HG02981 (cell line): ENCODE results near the gene PRADC1.
"Not testable (repeated sequence)": the region's sequence is repeated elsewhere in the genome, so short reads cannot be mapped to it uniquely, and the experiment has no call there.

Source experiments
- ATAC-seq: cut with Tn5 transposase; IDR thresholded peaks from one replicate; pipeline ENCODE4 v1.9.1; 2021; ENCODE audit warnings: mild to moderate bottlenecking, moderate library complexity; ENCODE audit not compliant: unreplicated experiment

The PRADC1 gene

DNA sequence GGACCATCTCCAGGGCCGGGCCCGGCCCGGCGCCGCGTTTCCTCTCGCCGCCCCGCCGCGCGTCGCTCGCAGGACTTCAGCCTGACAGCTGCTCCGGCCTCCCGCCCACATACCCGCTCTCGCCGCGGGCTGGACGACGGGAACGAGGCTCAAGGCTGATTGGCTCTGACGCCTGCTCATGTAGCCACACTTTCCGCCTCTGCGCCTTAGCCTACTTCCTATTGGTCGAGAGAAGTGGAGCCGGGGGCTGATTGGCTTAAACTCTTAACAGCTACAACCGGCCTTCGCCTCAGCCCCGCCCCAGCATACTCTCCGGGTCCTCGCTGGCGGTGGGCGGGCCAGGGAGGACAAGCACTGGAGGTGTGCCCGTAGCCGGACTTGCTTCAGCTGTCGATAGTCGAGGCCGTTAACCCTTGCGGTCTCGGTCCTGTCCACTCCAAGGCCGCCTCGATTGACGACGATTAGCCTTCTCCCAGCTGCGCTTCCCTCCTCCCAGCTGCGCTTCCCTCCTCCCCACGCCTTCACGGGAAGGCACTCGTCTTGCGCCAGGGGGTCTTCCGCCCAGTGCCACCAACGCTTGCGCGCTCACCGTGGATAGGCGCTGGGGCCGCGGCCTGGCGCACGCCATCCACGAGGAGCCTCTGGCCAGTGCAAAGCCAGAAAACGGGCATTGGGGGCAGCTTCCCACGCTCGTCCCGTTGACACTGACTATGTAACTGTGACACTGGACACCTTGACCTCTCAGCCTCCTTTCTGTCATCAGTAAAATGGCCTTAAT lies at the start of gene PRADC1:
Gene PRADC1 (minus strand): TSS at position 86 of the 778 bp plus-strand sequence. CDS start 79 bp downstream, at position 7.
- peak; percentile 92 for ATAC-seq

DNA sequence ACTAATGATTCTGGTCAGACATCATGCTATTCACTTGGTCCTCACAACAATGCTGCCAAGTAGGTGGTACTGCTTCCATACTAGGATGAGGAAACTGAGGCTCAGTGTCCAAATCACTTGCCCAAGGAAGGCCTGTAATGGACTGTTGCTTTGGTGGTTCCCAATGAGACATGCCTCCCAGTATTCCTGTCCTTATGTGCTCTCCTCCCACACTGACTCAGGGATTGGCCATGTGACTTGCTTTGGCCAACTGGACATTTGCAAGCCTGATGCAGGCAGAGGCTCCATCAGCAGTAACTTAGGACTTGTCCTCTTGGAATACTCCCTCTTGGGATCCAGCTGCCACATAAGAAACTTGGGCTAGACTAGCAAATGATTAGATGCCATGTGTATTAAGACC lies 48.2 kb upstream of the PRADC1 start:
- no peak for ATAC-seq

DNA sequence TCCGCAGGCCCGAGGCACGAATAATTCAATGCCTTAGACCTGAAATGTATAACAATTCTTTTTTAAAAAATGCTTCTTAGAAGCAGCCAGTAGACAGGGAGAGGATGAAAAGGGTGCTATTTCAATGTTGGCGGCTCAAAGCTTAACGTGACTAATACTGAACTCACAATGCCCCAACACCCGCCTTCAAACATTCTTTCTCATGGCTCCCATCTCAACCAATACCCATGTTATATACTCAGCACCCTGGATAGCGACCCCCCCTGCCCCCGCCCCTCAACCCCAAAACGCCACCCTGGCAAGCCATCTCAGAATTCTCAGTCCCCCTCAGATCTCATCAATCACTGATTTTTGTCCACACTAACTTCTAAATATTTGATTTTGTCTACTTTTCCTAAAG lies 46.8 kb upstream of the PRADC1 start:
- ATAC-seq, result no peak

DNA sequence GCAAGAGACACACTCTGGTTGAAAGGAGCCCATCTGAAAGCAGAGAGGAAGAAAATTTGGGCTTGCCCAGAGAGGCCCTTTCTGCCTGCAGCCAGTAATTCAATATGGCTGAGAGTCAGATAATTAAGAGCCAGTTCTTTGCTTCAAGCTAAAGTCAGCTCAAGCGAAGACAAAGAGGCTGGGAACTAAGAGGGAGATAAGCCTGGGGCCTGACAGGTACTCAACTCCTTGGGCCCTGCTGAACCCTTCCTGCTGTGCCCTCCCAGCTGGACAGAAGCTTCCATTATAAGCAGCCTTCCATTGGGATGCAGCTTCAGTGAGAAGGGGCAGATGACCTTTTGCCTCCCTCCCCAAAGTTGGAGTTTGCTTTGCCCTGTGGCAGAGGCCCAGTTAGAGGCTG lies 39.2 kb upstream of the PRADC1 start:
- no peak for ATAC-seq

DNA sequence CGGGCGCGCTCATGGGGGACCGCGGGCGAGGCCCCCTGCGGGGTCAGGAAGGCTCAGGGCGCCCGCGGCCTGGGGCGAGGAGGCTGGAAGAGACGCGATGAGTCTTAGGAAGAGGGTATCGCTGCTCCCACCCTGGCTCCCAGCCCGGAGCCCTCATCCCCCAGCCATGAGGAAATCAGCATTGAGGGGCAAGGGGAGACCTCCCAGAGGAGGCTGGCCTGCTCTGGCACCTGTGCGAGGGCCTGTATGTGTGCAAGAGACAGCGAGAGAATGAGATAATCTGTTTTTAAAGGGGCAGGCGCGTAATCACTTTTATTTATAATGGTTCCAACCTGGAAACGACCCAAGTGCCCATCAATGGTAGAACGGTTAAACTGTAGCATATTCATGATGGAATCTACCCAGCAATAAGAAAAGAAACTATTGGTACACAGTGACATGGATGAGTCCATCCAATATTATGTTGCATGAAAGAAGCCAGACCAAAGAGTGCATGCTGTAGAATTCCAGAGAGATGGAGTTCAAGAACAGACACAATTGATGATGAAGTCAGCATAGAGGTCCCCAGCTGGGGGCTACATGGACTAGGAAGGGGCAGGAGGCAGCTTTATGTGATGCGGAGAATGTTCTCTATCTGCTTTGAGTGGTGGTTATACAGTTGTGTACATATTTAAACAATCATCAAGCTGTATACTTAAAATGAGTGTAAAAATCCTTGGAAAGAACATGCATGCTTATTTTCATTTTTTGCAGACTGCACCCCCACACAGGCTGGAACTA lies 36.8 kb upstream of the PRADC1 start:
- no peak for ATAC-seq

DNA sequence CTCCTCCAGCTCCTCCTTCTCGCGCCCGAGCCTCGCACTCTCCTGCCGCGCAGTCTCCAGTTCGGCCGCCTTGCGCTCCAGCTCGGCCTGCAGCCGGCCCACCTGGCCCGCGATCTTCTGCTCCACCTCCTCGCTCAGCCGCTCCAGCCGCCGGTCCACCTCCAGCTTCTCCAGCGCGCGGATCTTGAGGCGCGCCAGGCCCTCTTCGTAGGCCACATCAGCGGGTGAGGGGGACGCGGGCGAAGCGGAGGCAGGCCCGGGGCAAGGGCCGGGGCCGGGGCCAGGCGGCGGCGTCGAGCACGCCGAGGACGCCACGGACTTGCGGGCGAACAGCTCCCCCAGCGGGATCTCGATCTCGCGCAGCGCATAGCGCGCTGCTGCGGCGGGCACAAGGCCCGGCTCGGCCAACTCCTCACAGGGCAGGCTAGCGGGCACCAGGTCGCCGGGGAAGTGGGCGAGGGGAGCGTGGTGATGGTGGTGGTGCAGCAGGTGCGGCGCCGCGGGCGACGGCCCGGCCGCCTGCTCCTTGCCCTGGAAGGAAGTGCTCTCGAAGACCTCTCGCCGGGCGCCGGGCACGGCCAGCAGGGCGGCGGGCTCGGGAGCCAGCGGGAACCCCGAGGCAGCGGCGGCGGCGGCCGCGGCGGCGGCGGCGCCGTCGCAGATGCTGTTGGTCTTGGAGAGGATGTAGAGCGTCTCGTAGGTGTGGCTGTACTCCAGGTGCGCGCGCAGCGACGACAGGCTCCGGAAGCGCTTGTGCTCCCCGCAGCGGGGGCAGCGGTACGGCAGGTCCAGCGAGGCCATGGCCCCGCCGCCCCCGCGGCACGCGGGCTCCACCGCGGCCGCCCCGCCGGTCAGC lies 36.0 kb upstream of the PRADC1 start:
- ATAC-seq, result peak; percentile 58

DNA sequence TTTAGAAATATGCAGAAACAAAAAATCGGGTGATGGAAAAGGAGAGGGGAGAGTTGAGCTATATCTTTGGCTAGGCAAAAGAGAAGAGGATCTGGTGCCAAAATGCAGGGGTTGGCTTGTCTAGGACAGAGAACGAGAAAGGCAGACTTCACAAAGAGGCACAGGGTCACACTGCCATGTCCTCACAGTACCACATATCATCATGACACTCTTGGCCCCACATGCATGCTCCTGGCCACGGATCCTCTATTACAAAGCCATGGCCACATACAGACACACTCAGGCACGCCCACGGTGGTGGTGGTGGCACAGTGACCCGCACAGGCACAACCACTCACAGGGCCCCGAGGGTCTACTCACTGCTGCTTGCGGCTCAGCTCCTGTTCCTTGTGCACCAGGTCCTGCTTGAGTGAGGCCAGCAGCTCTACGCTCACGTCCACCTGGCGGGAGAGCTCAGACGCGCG lies 35.4 kb upstream of the PRADC1 start:
- ATAC-seq, result no peak

DNA sequence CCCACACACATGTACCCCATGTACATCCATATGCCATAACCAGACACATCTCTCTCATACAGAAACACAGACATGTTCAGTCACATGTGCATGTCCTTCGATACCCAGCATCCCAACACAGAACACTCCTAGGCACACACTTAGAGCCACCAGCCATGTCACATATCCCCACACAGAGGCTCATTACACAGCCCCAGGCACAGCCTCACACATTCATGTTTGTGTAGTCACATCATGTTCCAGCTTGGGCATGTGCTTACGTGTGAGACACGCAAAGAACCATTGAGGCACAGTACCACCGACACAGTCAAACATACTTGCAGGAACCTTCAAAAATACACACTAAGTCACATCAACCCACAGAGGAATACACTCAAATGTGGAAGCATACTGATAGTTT lies 34.0 kb upstream of the PRADC1 start:
- ATAC-seq, result no peak

DNA sequence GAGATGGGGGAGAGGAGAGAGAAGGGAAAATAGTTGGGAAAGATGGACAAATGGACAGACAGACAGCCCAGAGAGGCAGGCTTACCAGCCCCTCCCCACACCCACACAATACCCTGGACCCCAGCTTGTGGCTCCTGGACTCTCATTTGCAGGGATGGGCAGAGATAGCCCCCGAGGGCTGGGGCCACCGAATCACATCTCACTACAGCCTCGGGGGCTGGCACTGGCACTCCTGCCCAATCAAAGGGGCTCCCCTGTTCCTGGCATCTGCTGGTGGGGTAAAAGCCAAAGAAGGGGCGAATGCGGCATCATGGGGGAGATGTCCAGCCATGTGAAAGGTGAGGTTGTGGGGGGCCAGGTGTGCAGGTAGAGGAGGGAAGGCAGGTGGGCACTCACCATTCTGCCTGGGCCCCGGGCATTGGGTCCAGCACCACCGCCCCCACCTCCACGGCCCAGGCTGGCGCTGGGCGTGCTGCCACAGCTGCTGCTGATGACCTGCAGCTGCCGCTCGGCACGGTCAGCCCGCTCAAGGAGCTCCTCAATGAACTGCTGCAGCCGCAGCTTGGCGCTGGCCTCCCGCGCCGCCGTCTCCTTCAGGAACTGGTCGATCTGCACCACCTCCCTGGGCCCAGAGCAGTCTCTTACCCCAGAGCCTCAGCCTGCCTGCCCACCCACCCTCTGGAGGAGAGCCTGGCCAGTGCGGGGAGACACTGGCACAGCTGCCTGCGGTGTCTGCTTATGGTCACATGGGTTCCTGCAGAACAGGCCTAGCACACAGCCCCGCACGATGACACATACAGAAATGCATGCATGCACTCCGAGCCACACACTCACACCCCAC lies 33.2 kb upstream of the PRADC1 start:
- ATAC-seq, result no peak

DNA sequence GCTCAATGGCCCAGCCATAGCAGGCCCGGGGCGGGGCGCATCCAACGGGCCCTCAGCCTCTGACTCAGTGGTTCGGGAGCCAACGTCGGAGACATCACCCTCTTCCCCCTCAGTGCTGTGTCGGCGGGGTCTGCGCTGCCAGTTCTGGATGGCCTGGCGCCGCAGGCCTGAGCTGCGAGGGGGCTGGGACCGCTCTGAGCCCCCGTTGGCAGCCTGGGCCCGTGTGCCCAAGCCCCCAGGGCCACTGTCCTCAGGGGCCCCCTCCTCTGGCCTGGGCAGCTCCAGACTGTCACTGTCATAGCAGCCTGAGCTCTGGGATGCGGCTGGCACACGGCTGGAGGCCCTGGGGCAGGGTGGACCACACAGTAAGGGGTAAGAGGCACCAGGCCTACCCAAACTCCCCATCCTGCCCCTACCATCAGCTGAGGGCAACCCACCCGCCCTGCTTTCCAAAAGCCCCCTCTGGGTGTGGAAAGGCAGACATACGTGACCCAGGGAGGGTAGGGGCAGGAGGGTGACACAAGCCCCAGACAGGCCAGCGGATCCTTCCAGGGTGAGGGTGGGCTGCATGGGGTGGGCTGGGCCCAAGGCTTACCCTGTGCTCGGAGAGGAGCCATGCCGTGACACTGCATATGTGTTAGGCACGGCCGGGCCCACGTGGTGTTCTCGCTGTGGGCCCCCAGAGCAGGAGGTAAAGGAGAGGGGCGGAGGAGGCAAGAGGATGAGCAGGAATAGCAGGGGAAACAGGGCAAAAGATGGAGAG lies 32.4 kb upstream of the PRADC1 start:
- no peak for ATAC-seq

DNA sequence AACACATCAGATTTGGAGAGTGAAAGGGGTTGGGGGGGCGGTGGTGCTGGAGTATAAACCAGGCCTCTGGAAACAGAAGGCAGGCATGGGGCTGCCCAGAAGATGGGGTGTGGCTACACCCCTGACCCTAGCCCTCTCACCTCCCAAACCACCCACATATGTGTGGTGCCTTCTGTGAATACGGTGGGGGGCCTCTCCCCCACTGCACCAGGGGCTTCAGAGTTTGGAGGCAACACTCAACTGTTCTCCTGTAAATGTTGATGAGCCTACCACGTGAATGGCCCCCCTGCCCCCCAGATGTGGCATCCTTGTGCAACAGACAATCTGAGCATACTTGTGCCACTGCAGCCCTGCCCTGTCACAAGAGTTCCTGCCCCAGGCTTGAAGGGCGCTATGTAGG lies 31.7 kb upstream of the PRADC1 start:
- no peak for ATAC-seq

DNA sequence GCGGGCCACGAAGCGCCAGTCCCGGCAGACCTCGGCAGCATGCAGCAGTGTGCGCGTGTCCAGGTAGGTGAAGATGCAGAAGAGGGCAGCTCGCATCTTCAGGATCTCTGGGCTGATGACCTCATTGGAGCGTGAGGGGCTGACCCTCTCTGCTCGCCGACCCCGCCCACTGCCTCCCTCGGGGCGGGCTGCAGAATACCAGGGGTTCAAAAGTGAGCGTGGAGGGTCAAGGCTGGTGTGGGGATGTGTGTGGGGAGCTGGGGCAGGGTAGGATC lies 31.2 kb upstream of the PRADC1 start:
- ATAC-seq, result no peak

DNA sequence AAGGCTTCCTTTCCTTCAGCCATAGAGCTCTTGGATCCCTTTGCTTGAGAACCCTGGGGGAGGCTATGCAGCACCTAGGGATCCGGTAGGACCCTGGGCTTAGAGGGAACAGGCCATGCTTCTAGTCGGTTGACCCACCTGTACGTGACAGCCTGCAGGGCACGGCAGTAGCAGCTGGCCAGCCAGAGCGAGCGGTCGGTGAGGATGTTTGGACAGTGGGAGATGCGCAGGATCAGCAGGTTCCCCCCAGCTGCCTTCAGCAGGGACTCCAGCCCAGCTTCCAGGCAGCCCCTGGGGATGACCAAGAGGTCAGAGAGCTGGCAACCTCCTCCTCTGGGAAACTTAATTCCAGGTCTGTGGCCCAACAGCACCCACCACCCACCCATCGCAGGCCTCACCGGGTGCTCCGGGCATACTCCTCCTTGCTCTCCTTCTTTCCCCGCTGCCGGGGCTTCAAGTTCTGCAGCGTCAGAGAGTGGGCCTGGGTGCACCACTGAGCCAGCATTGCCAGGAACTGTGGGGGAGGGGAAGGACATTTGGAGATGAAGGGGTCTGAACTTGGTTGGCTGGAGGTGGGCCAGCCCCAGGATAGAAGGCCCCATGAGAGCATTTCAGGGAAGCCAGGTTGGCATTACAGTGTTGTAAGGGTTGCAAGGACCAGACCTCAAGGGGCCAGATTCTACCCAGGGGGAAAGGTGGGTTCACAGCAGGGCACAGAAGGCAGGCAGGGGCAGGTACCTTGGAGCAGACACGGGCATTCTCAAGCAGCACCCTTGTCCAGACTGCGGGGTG lies 30.7 kb upstream of the PRADC1 start:
- no peak for ATAC-seq

DNA sequence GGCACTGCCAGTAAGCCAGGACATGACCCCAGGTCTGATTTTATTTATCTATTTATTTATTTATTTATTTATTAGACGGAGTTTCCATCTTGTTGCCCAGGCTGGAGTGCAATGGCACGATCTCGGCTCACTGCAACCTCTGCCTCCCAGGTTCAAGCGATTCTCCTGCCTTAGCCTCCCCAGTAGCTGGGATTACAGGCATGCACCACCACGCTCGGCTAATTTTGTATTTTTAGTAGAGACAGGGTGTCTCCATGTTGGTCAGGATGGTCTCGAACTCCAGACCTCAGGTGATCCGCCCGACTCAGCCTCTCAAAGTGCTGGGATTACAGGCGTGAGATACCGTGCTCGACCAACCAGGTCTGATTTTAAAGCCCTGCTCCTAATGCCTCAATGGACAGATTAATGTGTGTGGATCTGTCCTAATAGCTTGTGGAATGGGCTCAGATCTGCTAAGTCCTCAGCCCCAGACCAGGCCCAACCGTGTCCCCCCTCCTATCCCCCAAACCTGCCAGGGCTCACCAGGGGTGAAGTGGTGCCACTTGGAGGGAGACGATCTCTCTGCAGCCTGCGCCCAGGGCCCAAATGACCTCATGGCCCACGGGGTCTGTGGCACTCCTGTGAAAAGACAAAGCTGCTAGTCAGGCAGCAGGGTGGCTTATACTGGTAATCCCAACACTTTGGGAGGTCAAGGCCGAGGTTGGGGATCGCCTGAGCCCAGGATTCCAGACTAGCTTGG lies 29.8 kb upstream of the PRADC1 start:
- ATAC-seq, result not testable (repeated sequence)

DNA sequence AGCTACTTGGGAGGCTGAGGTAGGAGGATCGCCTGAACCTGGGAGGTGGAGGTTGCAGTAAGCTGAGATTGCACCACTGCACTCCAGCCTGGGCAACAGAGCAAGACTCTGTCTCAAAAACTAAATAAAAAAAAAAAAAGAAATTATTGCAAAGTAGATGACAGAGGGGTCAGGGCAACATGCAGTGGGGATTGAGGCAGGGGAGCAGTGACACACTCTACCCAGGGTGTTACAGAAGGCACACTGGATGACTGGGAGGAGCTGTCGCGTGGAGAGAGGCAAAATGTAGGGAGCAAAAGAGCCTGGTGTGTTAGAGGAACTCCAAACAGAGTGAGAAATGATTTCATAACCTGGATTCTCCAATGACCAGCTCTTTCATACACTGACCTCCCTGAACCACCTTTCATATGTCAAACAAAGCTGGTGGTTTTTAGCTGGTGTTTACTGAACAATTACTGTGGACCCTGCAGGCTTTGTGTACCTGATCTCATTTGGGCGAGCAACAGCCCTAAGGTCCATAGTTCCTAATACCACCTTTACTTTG lies 29.1 kb upstream of the PRADC1 start:
- no peak for ATAC-seq

DNA sequence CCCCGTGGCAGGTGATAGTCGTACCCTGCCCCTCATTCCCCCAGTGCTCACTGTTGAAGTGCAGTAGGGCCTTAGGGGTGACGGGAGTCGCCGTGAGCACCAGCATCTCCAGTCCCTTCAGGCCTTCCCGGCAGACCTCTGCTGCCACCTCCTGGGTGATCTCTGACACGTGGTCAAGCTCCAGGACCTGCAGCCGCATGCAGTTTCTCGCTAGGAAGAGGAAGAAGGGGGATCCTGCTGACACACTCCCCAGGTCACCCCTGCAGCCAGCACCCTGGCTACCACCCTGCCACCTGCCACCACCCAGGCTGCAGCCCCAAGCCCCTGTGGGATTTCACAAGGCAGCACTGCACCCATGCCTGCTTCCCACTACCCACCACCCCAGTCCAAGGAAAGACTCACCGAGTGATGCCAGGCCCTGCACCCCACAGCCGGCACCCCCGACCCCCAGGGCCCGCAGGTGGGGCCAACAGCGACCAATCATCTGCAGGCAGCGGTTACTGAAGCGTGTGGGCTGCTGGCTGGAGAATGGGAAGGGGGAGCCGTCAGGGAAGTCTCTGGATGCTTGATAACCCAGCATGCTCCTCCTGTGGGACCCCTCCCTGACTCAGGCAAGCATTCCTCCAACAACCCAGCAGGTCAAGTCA lies 27.4 kb upstream of the PRADC1 start:
- ATAC-seq, result no peak

DNA sequence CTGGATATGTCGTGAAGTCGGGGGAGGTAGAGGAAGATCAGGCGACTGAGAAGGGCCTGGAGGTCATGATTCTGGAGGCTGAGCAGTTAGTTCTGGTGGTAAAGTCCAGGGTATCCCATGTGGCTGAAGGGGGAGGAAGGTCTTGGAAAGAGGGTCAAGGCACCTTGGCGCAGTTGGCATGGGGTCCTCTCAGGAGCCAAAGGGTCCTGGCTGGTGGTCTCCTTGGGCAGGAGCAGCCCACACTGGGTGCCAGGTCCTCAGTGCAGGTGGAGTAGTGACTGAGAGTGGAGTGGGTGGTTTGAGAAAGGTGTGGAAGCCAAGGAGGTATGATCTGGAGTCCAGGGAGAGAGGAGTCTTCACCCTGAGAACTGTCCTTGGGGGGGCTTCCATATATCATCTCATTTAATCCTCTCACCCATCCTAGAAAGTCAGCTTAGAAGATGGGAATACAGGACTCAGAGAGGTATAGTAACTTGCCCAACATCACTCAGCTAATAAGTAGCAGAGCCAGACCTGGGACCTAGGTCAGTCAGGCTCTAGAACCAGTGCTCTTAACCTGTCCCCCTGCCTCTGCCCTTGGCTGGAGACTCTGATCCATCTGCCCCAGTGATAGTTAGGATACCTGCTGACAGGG lies 26.8 kb upstream of the PRADC1 start:
- ATAC-seq, result no peak
